Fibroblast of the aortic adventitia (primary cell): ENCODE data around the gene GPRC5C. TPM values are rescaled to one million over a fixed set of nuclear protein-coding genes. Genes with fewer than 3 reads are reported as not detected.
A peak's percentile ranks its signal among the peaks of the same experiment; 100 is the strongest.

Source experiments
- DNase-seq: peaks from one replicate; pipeline ENCODE4 v3.0.0-alpha.2; 2010; ENCODE audit warnings: low read depth
- H3K4me3 ChIP-seq: 2 replicates; pipeline ENCODE4 v1.5.1; 2011; ENCODE audit warnings: low read depth, mild to moderate bottlenecking, control low read depth, low read length, moderate library complexity
- CTCF ChIP-seq: IDR thresholded peaks from 2 replicates; pipeline ENCODE4 v1.5.1; 2011; ENCODE audit warnings: mild to moderate bottlenecking, low read length, control low read depth, inconsistent platforms; ENCODE audit not compliant: insufficient read depth
- total RNA-seq: library from RNA; depleted of rRNA; stranded (reverse); fragments of >200 nt; gene quantifications from 2 replicates; pipeline ENCODE4 v1.2.3, GENCODE V29; 2012; ENCODE audit warnings: low replicate concordance

The GPRC5C gene
- total RNA-seq, 1 donor: 0.99 TPM

GRCh38 chr17:74442291-74442669, 10.4 kb downstream of the GPRC5C start:
- no peak for DNase-seq
- no peak overlapping the region for H3K4me3 ChIP-seq
- TF ChIP-seq CTCF: no peak

GRCh38 chr17:74442670-74443515, 11.0 kb downstream of the GPRC5C start:
- peak; percentile 22 for DNase-seq
- H3K4me3 ChIP-seq: no peak overlapping the region
- TF ChIP-seq CTCF: no peak

GRCh38 chr17:74443516-74444296, 11.8 kb downstream of the GPRC5C start:
- no peak for DNase-seq
- no peak overlapping the region for H3K4me3 ChIP-seq
- TF ChIP-seq CTCF: no peak

- no peak for TF ChIP-seq CTCF
- no peak overlapping the region for H3K4me3 ChIP-seq
- no peak for DNase-seq
Observed at GRCh38 chr17:74444406-74444805, 12.5 kb downstream of the GPRC5C start.

- DNase-seq: no peak
- H3K4me3 ChIP-seq: no peak overlapping the region
- TF ChIP-seq CTCF: no peak
Observed at GRCh38 chr17:74445158-74445557, 13.3 kb downstream of the GPRC5C start.

- no peak for DNase-seq
- no peak for TF ChIP-seq CTCF
- no peak overlapping the region for H3K4me3 ChIP-seq
Observed at GRCh38 chr17:74446551-74447500, 14.9 kb downstream of the GPRC5C start.
